GM12878 (cell line): ENCODE data around the gene HMSD. TPM values are rescaled to one million over a fixed set of nuclear protein-coding genes. Genes with fewer than 3 reads are reported as not detected.

Experiments used
- ATAC-seq: fragments of 200-7000 bp; cut with Tn5 transposase; 3 replicates; pipeline ENCODE4 v1.9.1; 2020; ENCODE audit warnings: mild to moderate bottlenecking, moderate library complexity
- BruUV-seq: library from RNA; stranded (reverse); fragments of 400-500 nt; replicated peaks from 2 replicates; lab custom pipeline; 2021; lab: Mats Ljungman, UMichigan
- CTCF ChIA-PET: fragments of 300-600 bp; sonication (Branson Sonifier 250); formaldehyde crosslinking; extraction: SDS; loops from one replicate; lab custom pipeline; 2021; ENCODE audit warnings: inconsistent platforms; lab: Yijun Ruan, JAX
- POLR2A ChIA-PET: fragments of 350-600 bp; formaldehyde crosslinking; extraction: SDS; loops from one replicate; lab custom pipeline; 2021; ENCODE audit warnings: inconsistent platforms; lab: Charles Lee
- RAD21 ChIA-PET: fragments of 300-600 bp; sonication (Branson Sonifier 250); formaldehyde crosslinking; loops from one replicate; lab custom pipeline; 2023; ENCODE audit warnings: antibody characterized with exemption; ENCODE audit not compliant: unreplicated experiment; lab: Charles Lee
- SMC1A ChIA-PET: fragments of 300-600 bp; sonication (Branson Sonifier 250); formaldehyde crosslinking; loops from one replicate; lab custom pipeline; 2023; ENCODE audit not compliant: unreplicated experiment, uncharacterized antibody; lab: Charles Lee
- DNase-seq: peaks from one replicate; pipeline ENCODE4 v3.0.0-alpha.2; 2011; ENCODE audit warnings: low read depth, low spot score
- FAIRE-seq: peaks from 3 replicates; lab custom pipeline; 2011; peaks lifted over from hg19 to GRCh38; lab: Jason Lieb, UNC
- H2AFZ ChIP-seq: 2 replicates; pipeline ENCODE4 v1.6.0; 2011; ENCODE audit warnings: low read depth, low read length, control low read depth; ENCODE audit not compliant: control insufficient read depth
- H3K27ac ChIP-seq: 2 replicates; pipeline ENCODE4 v1.5.1; 2011; ENCODE audit warnings: control low read depth; ENCODE audit not compliant: control insufficient read depth, insufficient read depth
- H3K27me3 ChIP-seq, 2 experiments: replicated peaks in 1 of 2; 2 replicates each; pipeline versions ENCODE4 v1.6.0 to v1.6.1; 2011; ENCODE audit warnings: low read length in 1 of 2; ENCODE audit not compliant: control insufficient read depth in 2 of 2, insufficient read depth in 2 of 2
- H3K36me3 ChIP-seq, 2 experiments: 2 replicates each; pipeline ENCODE4 v1.5.1; 2011; ENCODE audit warnings: low read length in 1 of 2; ENCODE audit not compliant: control insufficient read depth in 2 of 2, insufficient read depth in 2 of 2
- H3K4me1 ChIP-seq: 2 replicates; pipeline ENCODE4 v1.6.1; 2011; ENCODE audit warnings: mild to moderate bottlenecking, low read length, moderate library complexity, mixed read lengths; ENCODE audit not compliant: control insufficient read depth, insufficient read depth
- H3K4me2 ChIP-seq: 2 replicates; pipeline ENCODE4 v1.6.0; 2011; ENCODE audit warnings: control low read depth; ENCODE audit not compliant: control insufficient read depth, insufficient read depth
- H3K4me3 ChIP-seq: fragments of 200-600 bp; sonication (generic); 2 replicates; pipeline ENCODE4 v1.5.1; 2016
- H3K79me2 ChIP-seq: 2 replicates; pipeline ENCODE4 v1.6.0; 2011; ENCODE audit warnings: low read length; ENCODE audit not compliant: control insufficient read depth, insufficient read depth
- H3K9ac ChIP-seq: 2 replicates; pipeline ENCODE4 v1.8.0; 2011; ENCODE audit warnings: low read length, control low read depth, mixed read lengths; ENCODE audit not compliant: control insufficient read depth, insufficient read depth
- H3K9me3 ChIP-seq: replicated peaks from 3 replicates; pipeline ENCODE4 v1.5.1; 2011; ENCODE audit warnings: mild to moderate bottlenecking, low read length; ENCODE audit not compliant: control insufficient read depth, insufficient read depth
- H4K20me1 ChIP-seq: 2 replicates; pipeline ENCODE4 v1.6.0; 2011; ENCODE audit not compliant: control insufficient read depth, insufficient read depth
- ASH2L ChIP-seq: fragments of 300-600, 200-600 bp; sonication (generic); IDR thresholded peaks from 2 replicates; pipeline ENCODE4 v1.6.1; 2017; ENCODE audit warnings: low read depth, mild to moderate bottlenecking, borderline replicate concordance
- CBX3 ChIP-seq: fragments of 200-600 bp; sonication (generic); IDR thresholded peaks from 2 replicates; pipeline ENCODE4 v1.6.1; 2016; ENCODE audit warnings: low read depth, borderline replicate concordance
- EGR1 ChIP-seq, 2 experiments: IDR thresholded peaks; 1 replicate in 1 of 2; 2 replicates in 1 of 2; pipeline ENCODE4 v1.6.1; 2011 to 2012; ENCODE audit warnings: low read depth in 2 of 2, low read length in 2 of 2, borderline replicate concordance in 1 of 2, mild to moderate bottlenecking in 1 of 2, moderate library complexity in 1 of 2
- FOXM1 ChIP-seq: IDR thresholded peaks from 2 replicates; pipeline ENCODE4 v1.6.1; 2012; ENCODE audit warnings: low read depth, mild to moderate bottlenecking, inconsistent platforms, low read length, moderate library complexity
- MXI1 ChIP-seq: fragments of 150-350 bp; IDR thresholded peaks from 2 replicates; pipeline ENCODE4 v1.6.1; 2011; ENCODE audit warnings: low read depth, mild to moderate bottlenecking, inconsistent platforms, low read length, improper control_type of control experiment
- MYB ChIP-seq: fragments of 150-350 bp; IDR thresholded peaks from 2 replicates; pipeline ENCODE4 v1.6.1; 2014; ENCODE audit warnings: mild to moderate bottlenecking, low read depth, low read length, borderline replicate concordance
- NBN ChIP-seq: fragments of 450-650 bp; IDR thresholded peaks from 2 replicates; pipeline ENCODE4 v1.6.1; 2016
- PAX5 ChIP-seq: IDR thresholded peaks from 2 replicates; pipeline ENCODE4 v1.6.1; 2011; ENCODE audit warnings: low read depth, low read length, borderline replicate concordance
- RFX5 ChIP-seq: IDR thresholded peaks from 2 replicates; pipeline ENCODE4 v1.6.1; 2011; ENCODE audit warnings: low read depth, low read length, improper control_type of control experiment
- SMC3 ChIP-seq: IDR thresholded peaks from 2 replicates; pipeline ENCODE4 v1.6.1; 2011; ENCODE audit warnings: low read length, improper control_type of control experiment, borderline replicate concordance
- SPI1 ChIP-seq: IDR thresholded peaks from 2 replicates; pipeline ENCODE4 v1.6.1; 2011; ENCODE audit warnings: low read depth, mild to moderate bottlenecking, low read length, moderate library complexity, borderline replicate concordance; ENCODE audit not compliant: insufficient read depth
- WGBS: methylation state at CpG from one replicate; pipeline ENCODE4 v1.1.6; 2016; ENCODE audit warnings: low lambda C conversion rate; ENCODE audit not compliant: insufficient replicate concordance, insufficient coverage; ENCODE audit errors: missing lambda C conversion rate; 5-methylcytosine and 5-hydroxymethylcytosine counted together
- in situ Hi-C: fragments of 300-500 bp; cut with MboI; formaldehyde crosslinking; loops from 9 replicates; pipeline ENCODE4 v1.14.3; 2018; ENCODE audit warnings: mixed read lengths
- intact Hi-C: fragments of 100-400 bp; cut with micrococcal nuclease; formaldehyde crosslinking; loops from one replicate; pipeline ENCODE4 v1.14.2; 2022; ENCODE audit not compliant: unreplicated experiment
- polyA plus RNA-seq, 11 experiments: library from polyadenylated mRNA; depleted of rRNA in 4 of 11; unstranded in 6 of 11; stranded (reverse) in 5 of 11; fragments of >200 nt; fragmentation: Nextera tagmentation in 4 of 11; fragmentation: Illumina TruSeq in 1 of 11; extraction: Ambion mirVana in 4 of 11; extraction: Trizol in 1 of 11; gene quantifications; 1 replicate in 1 of 11; 2 replicates in 10 of 11; pipeline versions ENCODE4 v1.2.1 to v1.2.3, GENCODE V29; 2011 to 2016; ENCODE audit warnings: inconsistent platforms in 2 of 11, missing spikeins in 2 of 11, low read depth in 1 of 11
- total RNA-seq, 4 experiments: library from RNA; depleted of rRNA in 3 of 4; stranded (reverse); fragments of >200 nt in 3 of 4; fragmentation: Illumina TruSeq in 1 of 4; extraction: Trizol in 1 of 4; gene quantifications; 2 replicates each; pipeline versions ENCODE4 v1.2.1 to v1.2.3, GENCODE V29; 2013 to 2021
- TF ChIP-seq, protein P1 (sequence below): IDR thresholded peaks from 2 replicates; pipeline ENCODE4 v1.6.1; 2011; ENCODE audit warnings: mild to moderate bottlenecking, low read depth, low read length, moderate library complexity; ENCODE audit not compliant: insufficient replicate concordance
- TF ChIP-seq, protein P2 (sequence below): IDR thresholded peaks from 2 replicates; pipeline ENCODE4 v1.6.1; 2012; ENCODE audit warnings: low read length, inconsistent platforms
- TF ChIP-seq, protein P3 (sequence below): fragments of 450-650 bp; formaldehyde crosslinking; IDR thresholded peaks from 2 replicates; pipeline ENCODE4 v1.5.0; 2022; ENCODE audit warnings: mild to moderate bottlenecking, missing genetic modification characterization
- TF ChIP-seq, protein P4 (sequence below): fragments of 450-650 bp; IDR thresholded peaks from 2 replicates; pipeline ENCODE4 v1.6.1; 2014; ENCODE audit warnings: mild to moderate bottlenecking
- TF ChIP-seq, protein P5 (sequence below): IDR thresholded peaks from 2 replicates; pipeline ENCODE4 v1.6.1; 2012; ENCODE audit warnings: low read depth, low read length, improper control_type of control experiment

The HMSD gene
- total and polyA plus RNA-seq, 10 of the 15 experiments (the other 5 are each of a cell fraction or from before 2014, with no cell fraction given), result 11.7 to 83.9 (median 37.8) TPM

DNA sequence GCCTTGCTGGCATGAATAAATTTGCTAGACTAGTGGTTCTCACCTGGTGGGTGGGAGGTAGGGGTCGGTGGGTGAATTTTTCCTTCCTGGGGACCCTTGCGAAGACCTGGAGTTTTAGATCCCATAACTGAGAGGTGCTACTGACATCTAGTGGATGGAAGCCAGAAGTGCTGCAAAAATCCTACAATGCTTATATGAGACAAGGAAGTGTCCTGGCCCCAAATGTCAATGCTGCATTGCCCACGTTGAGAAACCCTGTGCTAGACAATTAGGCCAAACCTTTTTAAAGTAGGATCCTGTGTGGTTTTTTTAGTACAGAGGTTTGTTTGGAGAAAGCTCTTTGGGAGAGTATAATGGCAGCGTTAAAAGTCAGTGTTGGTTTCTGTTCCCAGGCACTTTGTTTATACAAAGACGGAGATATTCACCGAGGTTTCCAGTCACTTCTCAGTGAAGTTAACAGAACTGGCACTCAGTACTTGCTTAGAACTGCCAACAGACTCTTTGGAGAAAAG is 30.4 kb downstream of the HMSD start:
- no peak for DNase-seq
- no TSS peak for BruUV-seq
- no peak overlapping the region for H3K27ac ChIP-seq
- no peak overlapping the region for H3K4me2 ChIP-seq
- SMC1A ChIA-PET, result no interaction called here
- H3K27me3 ChIP-seq, result no peaks in the 10 kb centered on the region
- no peak overlapping the region for H3K4me3 ChIP-seq
- FAIRE-seq, result peak; percentile 87
- peak overlapping the region; percentile 37 for H2AFZ ChIP-seq
- H3K36me3 ChIP-seq, result peaks cover 18% of the 10 kb centered on the region in 2 experiments
- 0 out of 2 replicates have a peak, but pooled peaks cover 3% of the 10 kb centered on the region for H4K20me1 ChIP-seq
- intact Hi-C loops, result loop anchor here (1.0 to 5.0 kb wide), 3 partner anchors 43 to 462 kb away; no protein-coding TSS in a partner anchor
- in situ Hi-C loops, result loop anchor here (5.0 to 25.0 kb wide), 2 partner anchors 87 to 467 kb away; no protein-coding TSS in a partner anchor
- no peaks in the 10 kb centered on the region for H3K9me3 ChIP-seq
- H3K9ac ChIP-seq, result no peak overlapping the region
- CTCF ChIA-PET, result interaction anchor here (0.6 to 1.5 kb wide), 10 partner anchors 8 to 124 kb away, joined by 3 to 7 read pairs (median 3); partner anchors contain the start of gene SERPINB2
- H3K4me1 ChIP-seq, result peaks cover 6% of the 10 kb centered on the region
- 34% methylated on average over 6 of the region's 6 CpGs for WGBS
- RAD21 ChIA-PET, result interaction anchor here (0.5 kb wide), 1 partner anchor 43 kb away, joined by 4 read pairs; no protein-coding TSS in a partner anchor
- POLR2A ChIA-PET, result no interaction called here
- ATAC-seq, result peak; percentile 67
- peaks cover 6% of the 10 kb centered on the region; the same call in 1 of the 2 replicates for H3K79me2 ChIP-seq
- TF ChIP-seq ASH2L, result no peak
- TF ChIP-seq SMC3, result peak; percentile 48; the same call in 1 of the 2 replicates
- TF ChIP-seq, protein P1, sequence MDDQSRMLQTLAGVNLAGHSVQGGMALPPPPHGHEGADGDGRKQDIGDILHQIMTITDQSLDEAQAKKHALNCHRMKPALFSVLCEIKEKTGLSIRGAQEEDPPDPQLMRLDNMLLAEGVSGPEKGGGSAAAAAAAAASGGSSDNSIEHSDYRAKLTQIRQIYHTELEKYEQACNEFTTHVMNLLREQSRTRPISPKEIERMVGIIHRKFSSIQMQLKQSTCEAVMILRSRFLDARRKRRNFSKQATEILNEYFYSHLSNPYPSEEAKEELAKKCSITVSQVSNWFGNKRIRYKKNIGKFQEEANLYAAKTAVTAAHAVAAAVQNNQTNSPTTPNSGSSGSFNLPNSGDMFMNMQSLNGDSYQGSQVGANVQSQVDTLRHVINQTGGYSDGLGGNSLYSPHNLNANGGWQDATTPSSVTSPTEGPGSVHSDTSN, result no peak
- TF ChIP-seq, protein P2, sequence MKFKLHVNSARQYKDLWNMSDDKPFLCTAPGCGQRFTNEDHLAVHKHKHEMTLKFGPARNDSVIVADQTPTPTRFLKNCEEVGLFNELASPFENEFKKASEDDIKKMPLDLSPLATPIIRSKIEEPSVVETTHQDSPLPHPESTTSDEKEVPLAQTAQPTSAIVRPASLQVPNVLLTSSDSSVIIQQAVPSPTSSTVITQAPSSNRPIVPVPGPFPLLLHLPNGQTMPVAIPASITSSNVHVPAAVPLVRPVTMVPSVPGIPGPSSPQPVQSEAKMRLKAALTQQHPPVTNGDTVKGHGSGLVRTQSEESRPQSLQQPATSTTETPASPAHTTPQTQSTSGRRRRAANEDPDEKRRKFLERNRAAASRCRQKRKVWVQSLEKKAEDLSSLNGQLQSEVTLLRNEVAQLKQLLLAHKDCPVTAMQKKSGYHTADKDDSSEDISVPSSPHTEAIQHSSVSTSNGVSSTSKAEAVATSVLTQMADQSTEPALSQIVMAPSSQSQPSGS, result no peak
- TF ChIP-seq, protein P3, sequence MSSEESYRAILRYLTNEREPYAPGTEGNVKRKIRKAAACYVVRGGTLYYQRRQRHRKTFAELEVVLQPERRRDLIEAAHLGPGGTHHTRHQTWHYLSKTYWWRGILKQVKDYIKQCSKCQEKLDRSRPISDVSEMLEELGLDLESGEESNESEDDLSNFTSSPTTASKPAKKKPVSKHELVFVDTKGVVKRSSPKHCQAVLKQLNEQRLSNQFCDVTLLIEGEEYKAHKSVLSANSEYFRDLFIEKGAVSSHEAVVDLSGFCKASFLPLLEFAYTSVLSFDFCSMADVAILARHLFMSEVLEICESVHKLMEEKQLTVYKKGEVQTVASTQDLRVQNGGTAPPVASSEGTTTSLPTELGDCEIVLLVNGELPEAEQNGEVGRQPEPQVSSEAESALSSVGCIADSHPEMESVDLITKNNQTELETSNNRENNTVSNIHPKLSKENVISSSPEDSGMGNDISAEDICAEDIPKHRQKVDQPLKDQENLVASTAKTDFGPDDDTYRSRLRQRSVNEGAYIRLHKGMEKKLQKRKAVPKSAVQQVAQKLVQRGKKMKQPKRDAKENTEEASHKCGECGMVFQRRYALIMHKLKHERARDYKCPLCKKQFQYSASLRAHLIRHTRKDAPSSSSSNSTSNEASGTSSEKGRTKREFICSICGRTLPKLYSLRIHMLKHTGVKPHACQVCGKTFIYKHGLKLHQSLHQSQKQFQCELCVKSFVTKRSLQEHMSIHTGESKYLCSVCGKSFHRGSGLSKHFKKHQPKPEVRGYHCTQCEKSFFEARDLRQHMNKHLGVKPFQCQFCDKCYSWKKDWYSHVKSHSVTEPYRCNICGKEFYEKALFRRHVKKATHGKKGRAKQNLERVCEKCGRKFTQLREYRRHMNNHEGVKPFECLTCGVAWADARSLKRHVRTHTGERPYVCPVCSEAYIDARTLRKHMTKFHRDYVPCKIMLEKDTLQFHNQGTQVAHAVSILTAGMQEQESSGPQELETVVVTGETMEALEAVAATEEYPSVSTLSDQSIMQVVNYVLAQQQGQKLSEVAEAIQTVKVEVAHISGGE (CRISPR knock-in tag), result no peak
- no peak for TF ChIP-seq EGR1 (IDR thresholded peaks at IDR 0.05; ENCODE audit: borderline replicate concordance in 1 of 2, low read depth in 2 of 2, low read length in 2 of 2)
- no peak for TF ChIP-seq MXI1
- TF ChIP-seq PAX5, result no peak
- TF ChIP-seq FOXM1, result 0 out of 2 replicates have a peak, but pooled peaks have one; percentile 46
- TF ChIP-seq, protein P4, sequence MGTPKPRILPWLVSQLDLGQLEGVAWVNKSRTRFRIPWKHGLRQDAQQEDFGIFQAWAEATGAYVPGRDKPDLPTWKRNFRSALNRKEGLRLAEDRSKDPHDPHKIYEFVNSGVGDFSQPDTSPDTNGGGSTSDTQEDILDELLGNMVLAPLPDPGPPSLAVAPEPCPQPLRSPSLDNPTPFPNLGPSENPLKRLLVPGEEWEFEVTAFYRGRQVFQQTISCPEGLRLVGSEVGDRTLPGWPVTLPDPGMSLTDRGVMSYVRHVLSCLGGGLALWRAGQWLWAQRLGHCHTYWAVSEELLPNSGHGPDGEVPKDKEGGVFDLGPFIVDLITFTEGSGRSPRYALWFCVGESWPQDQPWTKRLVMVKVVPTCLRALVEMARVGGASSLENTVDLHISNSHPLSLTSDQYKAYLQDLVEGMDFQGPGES, result no peak
- TF ChIP-seq, protein P5, sequence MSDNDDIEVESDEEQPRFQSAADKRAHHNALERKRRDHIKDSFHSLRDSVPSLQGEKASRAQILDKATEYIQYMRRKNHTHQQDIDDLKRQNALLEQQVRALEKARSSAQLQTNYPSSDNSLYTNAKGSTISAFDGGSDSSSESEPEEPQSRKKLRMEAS, result no peak
- TF ChIP-seq NBN, result no peak
- 0 out of 2 replicates have a peak, but pooled peaks have one; percentile 9 for TF ChIP-seq SPI1
- TF ChIP-seq RFX5, result no peak
- TF ChIP-seq MYB, result no peak
- TF ChIP-seq CBX3, result no peak
